Testis (tissue), 3 donors: ENCODE data around the gene TTLL10. TPM values are rescaled to one million over a fixed set of nuclear protein-coding genes. Genes with fewer than 3 reads are reported as not detected.

Source experiments
- DNase-seq: peaks from one replicate; pipeline ENCODE4 v3.0.0-alpha.2; 2019
- H3K27ac ChIP-seq, 2 donors: fragments of 200-600 bp; sonication (generic); one replicate each; pipeline ENCODE4 v1.5.1; 2019
- H3K27me3 ChIP-seq: fragments of 200-600 bp; sonication (generic); one replicate; pipeline ENCODE4 v1.5.1; 2019
- H3K36me3 ChIP-seq: fragments of 200-600 bp; sonication (generic); one replicate; pipeline ENCODE4 v1.5.1; 2017; ENCODE audit warnings: low read depth; ENCODE audit errors: missing control alignments
- H3K4me1 ChIP-seq: fragments of 200-600 bp; sonication (generic); one replicate; pipeline ENCODE4 v1.5.1; 2019
- H3K4me3 ChIP-seq, 2 donors: fragments of 200-600 bp; sonication (generic); one replicate each; pipeline ENCODE4 v1.5.1; 2017 to 2019
- H3K9me3 ChIP-seq: fragments of 200-600 bp; sonication (generic); one replicate; pipeline ENCODE4 v1.5.1; 2017
- CTCF ChIP-seq, 3 experiments: fragments of 450-650 bp in 2 of 3; fragments of 200-600 bp in 1 of 3; sonication (generic) in 1 of 3; IDR thresholded peaks; one replicate each; pipeline ENCODE4 v1.5.1; 2016 to 2019; ENCODE audit warnings: antibody characterized with exemption in 3 of 3, mild to moderate bottlenecking in 2 of 3, moderate library complexity in 1 of 3
- POLR2A ChIP-seq: fragments of 450-650 bp; IDR thresholded peaks from one replicate; pipeline ENCODE4 v1.6.1; 2017; ENCODE audit warnings: antibody characterized with exemption, mild to moderate bottlenecking, moderate library complexity
- WGBS, 2 donors: methylation state at CpG; one replicate each; pipeline ENCODE4 v1.1.5; 2018; 5-methylcytosine and 5-hydroxymethylcytosine counted together
- intact Hi-C: fragments of 100-400 bp; cut with DNase I; formaldehyde crosslinking; loops from one replicate; pipeline ENCODE4 v1.15.1; 2023; ENCODE audit warnings: low total_unique reads
- polyA plus RNA-seq: library from polyadenylated mRNA; stranded (reverse); fragments of 350-450 nt; fragmentation: Illumina TruSeq; extraction: RNeasy Lipid Tissue Mini Kit (QIAGEN cat#74804); gene quantifications from one replicate; pipeline ENCODE4 v1.2.3, GENCODE V29; 2014; ENCODE audit warnings: low read depth, low replicate concordance; ENCODE audit not compliant: insufficient read depth
- total RNA-seq, 2 donors: library from RNA; depleted of rRNA; stranded (reverse); fragments of >200 nt; gene quantifications; one replicate each; pipeline ENCODE4 v1.2.3, GENCODE V29; 2016

The TTLL10 gene
- total and polyA plus RNA-seq, 3 donors from 2014 or later = 20.4 to 58.0 (median 44.9) TPM

- WGBS, 2 donors = 84 to 86% methylated on average over 16 to 32 of the region's 32 CpGs
- no peaks in the 10 kb centered on the region for H3K36me3 ChIP-seq
- no peak for DNase-seq
- intact Hi-C loops = no loop called here
- TF ChIP-seq POLR2A (no peak), CTCF (IDR thresholded peaks at IDR 0.05) (no peak)
- H3K27me3 ChIP-seq = no peaks in the 10 kb centered on the region
- H3K9me3 ChIP-seq = no peaks in the 10 kb centered on the region
- no peak overlapping the region for H3K27ac ChIP-seq
- H3K4me3 ChIP-seq = no peak overlapping the region
- no peaks in the 10 kb centered on the region for H3K4me1 ChIP-seq
Observed at GRCh38 chr1:1144843-1145546, 28.7 kb upstream of the TTLL10 start.

- H3K4me3 ChIP-seq = no peak overlapping the region
- WGBS, 2 donors = 87 to 90% methylated on average over 3 to 9 of the region's 9 CpGs
- H3K27ac ChIP-seq = no peak overlapping the region
- H3K4me1 ChIP-seq = no peaks in the 10 kb centered on the region
- DNase-seq = no peak
- no peaks in the 10 kb centered on the region for H3K9me3 ChIP-seq
- H3K27me3 ChIP-seq = no peaks in the 10 kb centered on the region
- intact Hi-C loops = no loop called here
- H3K36me3 ChIP-seq = no peaks in the 10 kb centered on the region
- TF ChIP-seq POLR2A (no peak), CTCF (IDR thresholded peaks at IDR 0.05) (no peak)
Observed at GRCh38 chr1:1145547-1145914, 28.1 kb upstream of the TTLL10 start.

DNA sequence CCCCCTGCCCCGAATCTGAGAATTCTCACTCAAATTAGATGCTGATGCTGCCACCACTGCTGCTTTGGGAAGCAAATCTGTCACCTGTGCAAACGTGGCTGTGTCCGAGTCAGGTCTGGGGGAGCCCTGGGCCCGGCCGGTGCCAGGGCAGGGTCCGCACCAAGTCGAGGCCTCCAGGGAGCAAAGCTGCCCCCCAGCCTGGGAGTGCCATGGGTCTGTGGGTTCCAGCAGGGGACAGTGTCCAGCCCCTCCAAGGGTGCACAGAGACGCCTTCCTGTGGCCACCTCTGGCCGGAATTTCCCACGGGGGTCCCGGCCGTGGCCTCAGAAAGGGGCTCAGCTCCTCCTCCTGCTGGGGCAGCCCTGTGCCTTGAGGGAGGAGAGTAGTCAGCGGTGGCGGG is 27.7 kb upstream of the TTLL10 start:
- Histone ChIP-seq H3K36me3 (no peaks in the 10 kb centered on the region), H3K4me1 (no peaks in the 10 kb centered on the region), H3K27me3 (no peaks in the 10 kb centered on the region), H3K27ac (no peak overlapping the region), H3K4me3 (no peak overlapping the region), H3K9me3 (no peaks in the 10 kb centered on the region)
- intact Hi-C loops = no loop called here
- 81 to 87% methylated on average over 5 to 14 of the region's 14 CpGs for WGBS, 2 donors
- no peak for DNase-seq
- no peak for TF ChIP-seq CTCF (IDR thresholded peaks at IDR 0.05)
- no peak for TF ChIP-seq POLR2A

- no peaks in the 10 kb centered on the region for H3K4me1 ChIP-seq
- H3K9me3 ChIP-seq = no peaks in the 10 kb centered on the region
- H3K4me3 ChIP-seq = no peak overlapping the region
- 89 to 96% methylated on average over 4 to 15 of the region's 15 CpGs for WGBS, 2 donors
- no peaks in the 10 kb centered on the region for H3K36me3 ChIP-seq
- intact Hi-C loops = no loop called here
- no peak overlapping the region for H3K27ac ChIP-seq
- TF ChIP-seq CTCF (IDR thresholded peaks at IDR 0.05) (no peak), POLR2A (no peak)
- H3K27me3 ChIP-seq = no peaks in the 10 kb centered on the region
- no peak for DNase-seq
Observed at GRCh38 chr1:1146596-1146995, 27.1 kb upstream of the TTLL10 start.

GRCh38 chr1:1148061-1148460 is 25.6 kb upstream of the TTLL10 start:
- WGBS, 2 donors = 92 to 96% methylated on average over 13 of the region's 13 CpGs
- intact Hi-C loops = no loop called here
- H3K4me1 ChIP-seq = no peaks in the 10 kb centered on the region
- no peaks in the 10 kb centered on the region for H3K27me3 ChIP-seq
- DNase-seq = no peak
- H3K36me3 ChIP-seq = no peaks in the 10 kb centered on the region
- no peaks in the 10 kb centered on the region for H3K9me3 ChIP-seq
- no peak overlapping the region for H3K4me3 ChIP-seq
- H3K27ac ChIP-seq = no peak overlapping the region
- TF ChIP-seq CTCF (IDR thresholded peaks at IDR 0.05) (no peak), POLR2A (no peak)
